ENCODE measurements around the gene PTPRF.

Gene PTPRF

DNA sequence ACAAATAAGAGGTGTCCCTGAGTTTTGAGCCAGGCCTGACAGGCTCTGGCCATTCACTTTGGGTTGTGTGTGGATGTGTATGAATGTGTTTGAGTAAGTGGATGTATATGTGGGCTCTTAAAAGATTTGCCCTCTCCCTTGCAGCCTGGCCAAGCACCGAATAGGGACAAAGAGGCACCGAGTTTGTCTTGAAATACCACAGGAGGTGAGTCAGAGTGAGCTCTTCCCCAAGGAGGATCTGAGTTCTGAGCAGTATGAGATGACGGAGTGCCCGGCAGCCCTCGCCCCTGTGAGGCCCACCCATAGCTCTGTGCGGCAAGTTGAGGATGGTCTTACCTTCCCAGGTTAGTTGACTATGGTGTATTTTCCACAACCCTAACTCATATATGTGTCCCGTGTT is 138.3 kb downstream of the PTPRF start:
- H3K4me3 ChIP-seq (ENCODE audit: low read length) = no peak overlapping the region
- H3K27me3 ChIP-seq (ENCODE audit: control insufficient read depth, insufficient read depth, low read length) = no peaks in the 10 kb centered on the region
- H3K36me3 ChIP-seq (ENCODE audit: insufficient read depth, low read length) = peaks cover 89% of the 10 kb centered on the region
- H3K9ac ChIP-seq (ENCODE audit: low read depth, low read length) = no peak overlapping the region
- peaks cover 10% of the 10 kb centered on the region for H3K4me1 ChIP-seq (ENCODE audit: control insufficient read depth, insufficient read depth, low read length)
- H3K4me2 ChIP-seq (ENCODE audit: low read length) = no peak overlapping the region
- H3K9me3 ChIP-seq (replicated peaks; ENCODE audit: low read length) = no peaks in the 10 kb centered on the region

GRCh38 chr1:43669878-43670277 is 139.2 kb downstream of the PTPRF start:
- Histone ChIP-seq H3K4me1 (ENCODE audit: control insufficient read depth, insufficient read depth, low read length) (peaks cover 10% of the 10 kb centered on the region), H3K36me3 (ENCODE audit: insufficient read depth, low read length) (peaks cover 87% of the 10 kb centered on the region), H3K9me3 (replicated peaks; ENCODE audit: low read length) (no peaks in the 10 kb centered on the region)

GRCh38 chr1:43671193-43671592 is 140.5 kb downstream of the PTPRF start:
- Histone ChIP-seq H3K4me2 (ENCODE audit: low read length) (no peak overlapping the region), H3K9ac (ENCODE audit: low read depth, low read length) (no peak overlapping the region), H3K36me3 (ENCODE audit: insufficient read depth, low read length) (peaks cover 80% of the 10 kb centered on the region), H3K9me3 (replicated peaks; ENCODE audit: low read length) (no peaks in the 10 kb centered on the region), H3K27me3 (ENCODE audit: control insufficient read depth, insufficient read depth, low read length) (no peaks in the 10 kb centered on the region), H3K4me1 (ENCODE audit: control insufficient read depth, insufficient read depth, low read length) (peaks cover 10% of the 10 kb centered on the region), H3K4me3 (ENCODE audit: low read length) (no peak overlapping the region)

More at GRCh38 chr1:43669878-43670277, 139.2 kb downstream of the PTPRF start:
- H3K4me2 ChIP-seq (ENCODE audit: low read length) = no peak overlapping the region
- no peak overlapping the region for H3K4me3 ChIP-seq (ENCODE audit: low read length)
- no peaks in the 10 kb centered on the region for H3K27me3 ChIP-seq (ENCODE audit: control insufficient read depth, insufficient read depth, low read length)
- H3K9ac ChIP-seq (ENCODE audit: low read depth, low read length) = no peak overlapping the region

- no peak overlapping the region for H3K9ac ChIP-seq (ENCODE audit: low read depth, low read length)
- H3K27me3 ChIP-seq (ENCODE audit: control insufficient read depth, insufficient read depth, low read length) = no peaks in the 10 kb centered on the region
- no peak overlapping the region for H3K4me3 ChIP-seq (ENCODE audit: low read length)
- peaks cover 10% of the 10 kb centered on the region for H3K4me1 ChIP-seq (ENCODE audit: control insufficient read depth, insufficient read depth, low read length)
- H3K9me3 ChIP-seq (replicated peaks; ENCODE audit: low read length) = no peaks in the 10 kb centered on the region
- peaks cover 75% of the 10 kb centered on the region for H3K36me3 ChIP-seq (ENCODE audit: insufficient read depth, low read length)
- H3K4me2 ChIP-seq (ENCODE audit: low read length) = no peak overlapping the region
Measured at GRCh38 chr1:43671626-43672330, 141.1 kb downstream of the PTPRF start.

- Histone ChIP-seq H3K4me2 (ENCODE audit: low read length) (no peak overlapping the region), H3K9me3 (replicated peaks; ENCODE audit: low read length) (no peaks in the 10 kb centered on the region), H3K4me1 (ENCODE audit: control insufficient read depth, insufficient read depth, low read length) (peaks cover 10% of the 10 kb centered on the region), H3K36me3 (ENCODE audit: insufficient read depth, low read length) (peaks cover 69% of the 10 kb centered on the region), H3K27me3 (ENCODE audit: control insufficient read depth, insufficient read depth, low read length) (no peaks in the 10 kb centered on the region), H3K4me3 (ENCODE audit: low read length) (no peak overlapping the region), H3K9ac (ENCODE audit: low read depth, low read length) (no peak overlapping the region)
Measured at GRCh38 chr1:43673261-43673660, 142.6 kb downstream of the PTPRF start.

All from skeletal muscle satellite cell (primary cell).